ENCODE results near the gene CD300E. TPM values are rescaled to one million over a fixed set of nuclear protein-coding genes. Genes with fewer than 3 reads are reported as not detected.

The CD300E gene
- total and polyA plus RNA-seq, 2 donors (not counting 3 experiments of a cell fraction or from before 2014, with no cell fraction given): not detected

GRCh38 chr17:74644419-74644818 is 20.9 kb upstream of the CD300E start:
- no peaks in the 10 kb centered on the region for H4K20me1 ChIP-seq (replicated peaks; ENCODE audit: control insufficient read depth, extremely low read depth, insufficient read depth, low read length)
- H2AFZ ChIP-seq (ENCODE audit: low read depth, low read length): no peak overlapping the region
- intact Hi-C loops (cut with micrococcal nuclease) (no loop called here), dilution Hi-C loops (cut with MboI; ENCODE audit: extremely low pct_ligation_motif_present, low sequenced_read_pairs) (no loop called here)
- no peak overlapping the region for H3K27ac ChIP-seq (ENCODE audit: insufficient read depth, low read depth, low read length)
- ChIA-PET CTCF (no interaction called here), POLR2A (no interaction called here)
- BruUV-seq (replicated peaks): no TSS peak
- TF ChIP-seq JUN (IDR thresholded peaks at IDR 0.05; ENCODE audit: borderline replicate concordance, insufficient read depth, insufficient read length, low read depth) (no peak), FOS (IDR thresholded peaks at IDR 0.05; ENCODE audit: borderline replicate concordance, insufficient read depth, low read length) (no peak), MYC (IDR thresholded peaks at IDR 0.05; ENCODE audit: low read depth, low read length) (no peak), EZH2 (IDR thresholded peaks at IDR 0.05; ENCODE audit: borderline replicate concordance, low read depth, low read length, severe bottlenecking) (no peak), CTCF (IDR thresholded peaks at IDR 0.05; ENCODE audit: extremely low read depth in 1 of 2, insufficient read depth in 1 of 2, low read depth in 1 of 2, low read length in 2 of 2) (no peak), POLR2A (IDR thresholded peaks at IDR 0.05; ENCODE audit: low read depth, low read length) (no peak), MAX (IDR thresholded peaks at IDR 0.05; ENCODE audit: insufficient read depth, insufficient read length) (no peak), GATA2 (IDR thresholded peaks at IDR 0.05; ENCODE audit: insufficient read depth, insufficient read length, low read depth, low read length) (no peak), POLR2AphosphoS5 (IDR thresholded peaks at IDR 0.05; ENCODE audit: insufficient read depth, low read depth, low read length) (no peak)
- no peaks in the 10 kb centered on the region for H3K9me3 ChIP-seq (replicated peaks; ENCODE audit: control insufficient read depth, insufficient read depth, low read length)
- no peak overlapping the region for H3K9ac ChIP-seq (replicated peaks; ENCODE audit: extremely low read depth, insufficient read depth, low read length)
- no peak for FAIRE-seq
- no peak for DNase-seq (ENCODE audit: low read depth, low spot score)
- H3K4me3 ChIP-seq (replicated peaks in 1 of 3; ENCODE audit: insufficient read depth in 1 of 3, low read depth in 1 of 3, low read length in 3 of 3): no peak overlapping the region
- no peak overlapping the region for H3K4me2 ChIP-seq (ENCODE audit: insufficient read depth, low read length)
- H3K9me1 ChIP-seq (replicated peaks; ENCODE audit: control insufficient read depth, extremely low read depth, insufficient read depth, low read length): no peaks in the 10 kb centered on the region
- no peaks in the 10 kb centered on the region for H3K79me2 ChIP-seq (ENCODE audit: control insufficient read depth, insufficient read depth, low read length)
- H3K4me1 ChIP-seq (ENCODE audit: control insufficient read depth, extremely low read depth, insufficient read depth, low read length): no peaks in the 10 kb centered on the region
- H3K36me3 ChIP-seq (ENCODE audit: control insufficient read depth in 2 of 2, extremely low read depth in 1 of 2, insufficient read depth in 2 of 2, low read length in 2 of 2): no peaks in the 10 kb centered on the region
- H3K27me3 ChIP-seq (ENCODE audit: control insufficient read depth in 2 of 2, insufficient read depth in 2 of 2, low read length in 2 of 2): no peaks in the 10 kb centered on the region

Data from endothelial cell of umbilical vein (primary cell).